ENCODE results near the gene CPXCR1.
"Not testable (repeated sequence)": the region's sequence is repeated elsewhere in the genome, so short reads cannot be mapped to it uniquely, and the experiment has no call there.

The CPXCR1 gene

DNA sequence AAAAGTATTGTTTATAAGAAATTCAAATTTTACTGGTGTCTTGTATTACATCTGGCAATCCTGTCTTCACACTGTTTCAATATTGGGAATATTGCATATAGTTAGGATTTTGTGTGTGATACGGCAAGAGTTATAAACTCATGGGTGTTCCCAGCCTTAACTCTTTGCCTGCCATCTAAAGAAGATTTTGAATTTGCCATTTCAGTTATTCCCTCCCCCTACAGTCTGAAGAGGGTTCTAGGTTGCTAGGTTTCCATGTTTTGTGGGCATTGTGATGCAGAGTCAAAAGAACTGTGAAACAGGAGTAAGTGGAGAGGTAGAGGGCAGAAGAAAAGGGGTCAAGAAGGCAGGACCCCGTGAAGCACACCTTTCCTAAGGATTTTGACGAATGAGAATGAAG, at the start of gene CPXCR1:
CPXCR1 (plus strand) TSS at position 301 of the 400 bp plus-strand sequence. CDS start 6,190 bp downstream, outside the sequence.
- no peak for DNase-seq

DNA sequence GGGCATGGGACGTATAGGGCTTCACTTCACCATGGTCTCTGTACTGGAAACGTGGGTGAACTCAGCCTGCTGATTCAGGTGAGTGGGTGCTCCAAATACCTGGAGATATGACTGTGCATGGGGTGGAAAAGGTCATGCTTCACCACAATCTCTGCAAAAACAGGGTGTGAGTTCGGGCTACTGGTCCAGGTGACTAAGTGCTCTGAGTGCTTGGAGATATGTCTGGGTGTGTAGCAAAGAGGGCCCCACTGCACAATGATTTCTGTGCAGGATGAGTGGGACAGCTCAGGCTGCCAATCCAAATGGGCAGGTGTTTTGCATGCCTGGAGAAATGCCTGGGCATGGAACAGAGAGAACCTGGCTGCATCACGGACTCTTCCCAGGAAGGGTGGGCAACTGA, 11.2 kb upstream of the CPXCR1 start:
- DNase-seq, result no peak

DNA sequence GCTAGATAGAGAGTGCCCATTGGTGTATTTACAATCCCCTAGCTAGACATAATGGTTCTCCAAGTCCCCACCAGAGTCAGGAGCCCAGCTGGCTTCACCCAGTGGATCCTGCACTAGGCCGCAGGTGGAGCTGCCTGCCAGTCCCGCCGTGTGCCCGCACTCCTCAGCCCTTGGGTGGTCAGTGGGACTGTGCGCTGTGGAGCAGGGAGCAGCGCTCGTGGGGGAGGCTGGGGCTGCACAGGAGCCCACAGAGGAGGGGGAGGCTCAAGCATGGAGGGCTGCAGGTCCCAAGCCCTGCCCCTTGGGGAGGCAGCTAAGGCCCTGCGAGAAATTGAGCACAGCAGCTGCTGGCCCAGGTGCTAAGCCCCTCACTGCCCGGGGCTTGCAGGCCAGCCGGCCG, 810 bp upstream of the CPXCR1 start:
- DNase-seq, result not testable (repeated sequence)

DNA sequence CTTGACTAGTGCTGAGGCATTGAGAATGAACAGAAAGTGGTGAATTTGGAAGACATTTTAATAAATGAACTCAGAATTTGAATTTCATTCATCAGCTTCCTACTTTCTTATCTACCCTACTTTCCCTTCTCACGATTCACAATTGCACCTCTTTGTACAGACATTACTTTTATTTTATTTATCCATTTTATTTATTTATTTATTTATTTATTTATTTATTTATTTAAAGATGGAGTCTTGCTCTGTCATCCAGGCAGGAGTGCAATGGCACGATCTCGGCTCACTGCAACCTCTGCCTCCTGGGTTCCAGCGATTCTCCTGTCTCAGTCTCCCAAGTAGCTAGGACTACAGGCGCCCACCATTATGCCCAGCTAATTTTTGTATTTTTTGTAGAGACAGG, 5.3 kb downstream of the CPXCR1 start:
- not testable (repeated sequence) for DNase-seq

DNA sequence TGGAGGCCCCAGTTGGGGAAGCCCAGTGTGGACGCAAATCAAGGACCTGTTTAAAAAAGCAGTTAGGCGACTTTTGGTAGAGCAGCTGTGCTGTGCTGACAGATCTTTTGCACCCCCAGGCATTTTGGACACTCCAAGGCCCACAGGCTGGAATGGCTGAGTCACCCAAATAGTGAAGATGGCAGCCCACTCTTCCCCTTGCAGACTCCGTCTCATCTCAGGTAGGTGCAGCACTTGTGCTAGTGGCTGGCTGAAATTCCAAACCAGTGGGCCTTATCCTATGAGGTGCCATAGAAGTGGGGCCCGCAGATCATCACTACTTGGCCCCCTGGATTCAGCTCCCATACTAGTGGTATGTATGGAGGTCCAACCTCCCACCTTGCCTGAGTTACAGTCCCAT, 42.8 kb downstream of the CPXCR1 start:
- no peak for DNase-seq

Measured in activated CD8-positive, alpha-beta memory T cell treated with anti-CD3 and anti-CD28 coated beads, Interleukin-2, amount 50 U/mL, for 48 hours (primary cell).